ENCODE measurements around the gene EXOSC5.

Gene EXOSC5

DNA sequence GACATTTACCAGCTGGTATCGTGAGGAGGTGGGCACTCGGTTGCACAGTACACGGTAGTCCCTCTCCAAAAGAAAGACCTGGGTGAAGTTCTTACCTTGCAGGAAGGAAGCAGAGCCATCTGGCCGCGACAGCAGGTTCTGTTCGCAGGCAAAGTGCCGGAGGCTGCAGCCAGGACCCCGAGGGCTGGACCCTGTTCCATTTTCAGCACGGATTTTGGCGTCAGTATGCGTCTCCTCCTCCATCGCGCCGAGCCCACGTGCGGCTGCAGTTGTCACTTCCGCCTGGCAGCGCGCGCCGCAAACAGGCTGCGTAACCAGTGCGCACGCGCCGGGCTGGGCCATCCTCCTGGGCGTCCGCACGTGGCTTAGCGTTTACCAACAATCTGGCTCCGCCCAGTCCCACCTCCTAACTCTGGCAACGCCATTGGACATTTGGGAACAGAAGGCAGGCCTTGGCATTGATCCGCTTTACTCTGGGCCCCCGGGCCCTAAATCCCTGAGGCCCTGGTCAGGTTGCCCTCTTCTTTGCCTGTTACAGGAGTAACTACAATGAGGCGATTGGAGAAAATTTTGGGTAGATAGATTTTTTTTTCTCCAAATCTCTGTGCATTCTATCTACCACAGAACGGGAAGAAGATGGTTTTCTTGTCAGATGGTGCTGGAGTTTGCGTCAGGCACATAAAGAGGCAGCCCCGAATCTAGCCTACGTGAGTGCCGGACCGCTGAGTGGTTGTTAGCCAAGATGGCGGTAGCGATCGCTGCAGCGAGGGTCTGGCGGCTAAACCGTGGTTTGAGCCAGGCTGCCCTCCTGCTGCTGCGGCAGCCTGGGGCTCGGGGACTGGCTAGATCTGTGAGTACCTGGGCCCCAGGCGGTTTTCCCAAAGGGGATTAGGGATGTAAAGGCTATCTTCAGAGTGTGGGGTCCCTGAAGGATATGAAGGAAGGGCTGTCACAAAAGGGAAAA, at the start of gene EXOSC5, which contains the start of gene BCKDHA:
Gene EXOSC5 (minus strand): TSS at position 274 of the 964 bp plus-strand sequence. CDS start 31 bp downstream, at position 243.
Gene BCKDHA (plus strand): TSS at position 733 of the 964 bp plus-strand sequence. CDS start 10 bp downstream, at position 743.
- Histone ChIP-seq H3K4me3 (ENCODE audit: low read depth in 1 of 2, low read length in 1 of 2) (peak within 1 kb of the TSS; percentile 76 to 85), H3K9me3 (no peaks in the 10 kb centered on the region), H3K36me3 (no peaks in the 10 kb centered on the region), H3K4me1 (ENCODE audit: control insufficient read depth in 1 of 2, insufficient read depth in 1 of 2, low read depth in 1 of 2, low read length in 1 of 2) (peaks cover 39 to 41% of the 10 kb centered on the region in 2 experiments), H3K27ac (peak within 1 kb of the TSS; percentile 91), H3K27me3 (no peaks in the 10 kb centered on the region)
- TF ChIP-seq, protein P1, sequence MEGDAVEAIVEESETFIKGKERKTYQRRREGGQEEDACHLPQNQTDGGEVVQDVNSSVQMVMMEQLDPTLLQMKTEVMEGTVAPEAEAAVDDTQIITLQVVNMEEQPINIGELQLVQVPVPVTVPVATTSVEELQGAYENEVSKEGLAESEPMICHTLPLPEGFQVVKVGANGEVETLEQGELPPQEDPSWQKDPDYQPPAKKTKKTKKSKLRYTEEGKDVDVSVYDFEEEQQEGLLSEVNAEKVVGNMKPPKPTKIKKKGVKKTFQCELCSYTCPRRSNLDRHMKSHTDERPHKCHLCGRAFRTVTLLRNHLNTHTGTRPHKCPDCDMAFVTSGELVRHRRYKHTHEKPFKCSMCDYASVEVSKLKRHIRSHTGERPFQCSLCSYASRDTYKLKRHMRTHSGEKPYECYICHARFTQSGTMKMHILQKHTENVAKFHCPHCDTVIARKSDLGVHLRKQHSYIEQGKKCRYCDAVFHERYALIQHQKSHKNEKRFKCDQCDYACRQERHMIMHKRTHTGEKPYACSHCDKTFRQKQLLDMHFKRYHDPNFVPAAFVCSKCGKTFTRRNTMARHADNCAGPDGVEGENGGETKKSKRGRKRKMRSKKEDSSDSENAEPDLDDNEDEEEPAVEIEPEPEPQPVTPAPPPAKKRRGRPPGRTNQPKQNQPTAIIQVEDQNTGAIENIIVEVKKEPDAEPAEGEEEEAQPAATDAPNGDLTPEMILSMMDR (IDR thresholded peaks at IDR 0.05) = peak; percentile 51

DNA sequence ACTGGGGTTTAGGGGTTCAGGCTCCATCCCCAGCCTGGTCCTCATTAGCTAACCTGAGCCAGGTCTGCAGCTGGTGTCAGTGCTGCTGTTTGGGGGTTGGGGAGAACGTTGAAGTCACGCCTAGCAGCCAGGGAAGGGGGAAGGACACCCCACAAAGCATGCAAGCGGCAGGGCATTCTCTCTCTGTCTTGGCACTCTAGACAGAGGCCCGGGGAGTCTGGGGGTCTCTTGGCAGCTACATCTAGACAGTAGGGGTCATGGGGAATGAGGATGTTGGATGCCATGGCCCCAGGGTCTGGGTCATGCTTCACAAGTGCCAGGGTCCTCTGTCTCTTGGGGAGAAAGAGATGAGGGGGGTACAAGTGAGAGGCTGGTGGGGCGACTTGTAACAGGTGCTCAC, 48.4 kb upstream of the EXOSC5 start:
- Histone ChIP-seq H3K27me3 (peaks cover 31% of the 10 kb centered on the region), H3K4me1 (ENCODE audit: control insufficient read depth in 1 of 2, insufficient read depth in 1 of 2, low read depth in 1 of 2, low read length in 1 of 2) (peaks cover 16% of the 10 kb centered on the region in 2 experiments), H3K27ac (no peak overlapping the region), H3K36me3 (no peaks in the 10 kb centered on the region), H3K9me3 (no peaks in the 10 kb centered on the region), H3K4me3 (ENCODE audit: low read depth in 1 of 2, low read length in 1 of 2) (no peak overlapping the region)
- TF ChIP-seq, protein P1 (IDR thresholded peaks at IDR 0.05) = no peak

DNA sequence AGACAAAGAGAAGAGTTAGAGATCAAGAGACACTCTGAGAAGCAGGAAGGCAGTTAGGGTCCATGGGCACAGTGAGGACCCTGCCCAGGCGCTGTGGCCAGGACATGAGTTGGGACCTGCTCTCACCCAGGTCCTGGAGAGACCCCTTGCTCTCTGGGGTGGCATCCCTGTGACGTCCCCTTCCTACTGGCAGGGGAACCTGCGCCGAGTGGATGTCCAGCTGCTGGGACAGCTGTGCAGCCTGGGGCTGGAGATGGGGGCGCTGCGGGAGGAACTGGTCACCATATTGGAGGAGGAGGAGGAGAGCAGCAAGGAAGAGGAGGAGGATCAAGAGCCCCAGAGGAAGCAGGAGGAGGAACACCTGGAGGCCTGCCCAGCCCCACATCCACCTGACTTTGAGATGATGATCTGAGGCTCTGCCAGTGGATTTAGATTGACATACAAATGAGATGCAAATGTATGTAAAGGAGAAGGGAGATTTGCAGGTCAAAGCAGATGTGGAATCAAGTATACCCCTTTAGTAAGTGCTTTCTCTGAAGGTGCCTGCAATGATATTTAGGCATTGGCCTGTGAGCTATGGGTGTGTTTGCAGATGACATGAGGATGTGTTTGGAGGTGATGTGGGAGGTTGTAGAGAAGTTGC, 46.8 kb upstream of the EXOSC5 start:
- TF ChIP-seq, protein P1 (IDR thresholded peaks at IDR 0.05) = no peak
- Histone ChIP-seq H3K4me3 (ENCODE audit: low read depth in 1 of 2, low read length in 1 of 2) (no peak overlapping the region), H3K27me3 (peaks cover 20% of the 10 kb centered on the region), H3K27ac (no peak overlapping the region), H3K4me1 (ENCODE audit: control insufficient read depth in 1 of 2, insufficient read depth in 1 of 2, low read depth in 1 of 2, low read length in 1 of 2) (peaks cover 23 to 28% of the 10 kb centered on the region in 2 experiments), H3K36me3 (no peaks in the 10 kb centered on the region), H3K9me3 (no peaks in the 10 kb centered on the region)

DNA sequence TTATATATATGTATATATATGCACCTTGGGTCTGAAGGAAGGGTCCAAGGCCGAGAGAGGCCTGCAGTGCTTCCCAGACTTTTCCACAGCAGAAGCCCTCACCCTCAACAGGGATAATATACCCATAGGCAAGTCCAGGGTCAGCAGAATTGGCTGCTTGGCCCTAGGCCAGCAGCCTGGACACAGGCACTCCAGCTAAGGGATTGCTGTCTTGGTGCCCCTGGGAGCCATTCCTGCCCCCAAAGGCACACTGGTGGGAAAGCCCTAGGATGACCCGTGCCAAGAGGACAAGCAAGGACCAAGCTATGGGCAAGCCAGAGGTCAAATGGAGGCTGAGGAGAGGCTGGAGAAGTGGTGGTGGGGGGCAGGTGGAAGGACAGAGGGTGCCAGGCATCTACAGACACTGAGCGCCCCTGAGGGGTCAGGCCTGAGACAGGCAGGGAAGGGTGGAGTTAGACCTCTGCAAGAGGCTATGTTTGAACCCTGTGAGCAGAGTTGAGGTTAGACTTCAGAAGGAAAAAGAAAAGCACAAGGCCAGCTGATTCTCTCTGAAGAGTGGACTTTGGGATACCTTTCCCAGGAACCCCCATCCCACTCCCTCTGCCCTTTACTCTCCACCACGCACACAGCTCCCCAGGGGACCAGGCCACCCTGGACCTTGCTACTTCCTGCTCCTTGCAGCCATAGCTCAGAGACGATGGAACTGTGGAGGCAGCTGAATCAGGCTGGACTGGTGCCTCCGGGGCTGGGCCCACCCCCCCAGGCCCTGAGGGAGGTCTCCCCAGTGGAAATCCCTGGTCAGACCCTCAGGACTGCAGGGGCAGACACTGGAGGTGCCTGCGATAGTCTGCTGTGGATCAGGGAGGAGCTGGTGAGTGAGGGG, 45.6 kb upstream of the EXOSC5 start, which contains the start of gene ERICH4:
Gene ERICH4 (plus strand): TSS at position 684 of the 883 bp plus-strand sequence. CDS start 14 bp downstream, at position 698.
- Histone ChIP-seq H3K4me3 (ENCODE audit: low read depth in 1 of 2, low read length in 1 of 2) (no peak within 1 kb of the TSS), H3K4me1 (ENCODE audit: control insufficient read depth in 1 of 2, insufficient read depth in 1 of 2, low read depth in 1 of 2, low read length in 1 of 2) (peaks cover 22 to 33% of the 10 kb centered on the region in 2 experiments), H3K27ac (no peak within 1 kb of the TSS), H3K9me3 (no peaks in the 10 kb centered on the region), H3K27me3 (peaks cover 8% of the 10 kb centered on the region), H3K36me3 (no peaks in the 10 kb centered on the region)
- TF ChIP-seq, protein P1 (IDR thresholded peaks at IDR 0.05) = no peak
